ENCODE measurements around the gene PRLR.
"Not testable (repeated sequence)": the region's sequence is repeated elsewhere in the genome, so short reads cannot be mapped to it uniquely, and the experiment has no call there.

Gene PRLR

GRCh38 chr5:35122819-35123218 is 107.5 kb downstream of the PRLR start:
- no peak for DNase-seq

- no peak for DNase-seq
Observed at GRCh38 chr5:35120715-35121114, 109.6 kb downstream of the PRLR start.

GRCh38 chr5:35117967-35118366 is 112.3 kb downstream of the PRLR start:
- no peak for DNase-seq

GRCh38 chr5:35115920-35116319 is 114.4 kb downstream of the PRLR start:
- DNase-seq: no peak

GRCh38 chr5:35114698-35115097 is 115.6 kb downstream of the PRLR start:
- no peak for DNase-seq

GRCh38 chr5:35112300-35112699 is 118.0 kb downstream of the PRLR start:
- DNase-seq: no peak

GRCh38 chr5:35104550-35104949 is 125.7 kb downstream of the PRLR start:
- DNase-seq: not testable (repeated sequence)

GRCh38 chr5:35103637-35104299 is 126.5 kb downstream of the PRLR start:
- DNase-seq: no peak

- DNase-seq: not testable (repeated sequence)
Observed at GRCh38 chr5:35101720-35102119, 128.6 kb downstream of the PRLR start.

- DNase-seq: no peak
Observed at GRCh38 chr5:35101016-35101415, 129.3 kb downstream of the PRLR start.

- DNase-seq: no peak
Observed at GRCh38 chr5:35098214-35098613, 132.1 kb downstream of the PRLR start.

- DNase-seq: no peak
Observed at GRCh38 chr5:35096932-35097331, 133.4 kb downstream of the PRLR start.

GRCh38 chr5:35096216-35096615 is 134.1 kb downstream of the PRLR start:
- no peak for DNase-seq

GRCh38 chr5:35095366-35095765 is 134.9 kb downstream of the PRLR start:
- no peak for DNase-seq

GRCh38 chr5:35094948-35095347 is 135.3 kb downstream of the PRLR start:
- DNase-seq: no peak

GRCh38 chr5:35092703-35093102 is 137.6 kb downstream of the PRLR start:
- DNase-seq: no peak

- no peak for DNase-seq
Observed at GRCh38 chr5:35091704-35092103, 138.6 kb downstream of the PRLR start.

- DNase-seq: peak; percentile 47
Observed at GRCh38 chr5:35089334-35090314, 140.7 kb downstream of the PRLR start.

GRCh38 chr5:35087991-35088390 is 142.3 kb downstream of the PRLR start:
- DNase-seq: no peak

- DNase-seq: no peak
Observed at GRCh38 chr5:35083150-35083549, 147.1 kb downstream of the PRLR start.

- no peak for DNase-seq
Observed at GRCh38 chr5:35082530-35082929, 147.8 kb downstream of the PRLR start.

GRCh38 chr5:35081134-35081533 is 149.2 kb downstream of the PRLR start:
- no peak for DNase-seq

- no peak for DNase-seq
Observed at GRCh38 chr5:35073160-35073559, 157.1 kb downstream of the PRLR start.

GRCh38 chr5:35069188-35069587 is 161.1 kb downstream of the PRLR start:
- no peak for DNase-seq
